ENCODE data around the gene EVL.

EVL gene

DNA sequence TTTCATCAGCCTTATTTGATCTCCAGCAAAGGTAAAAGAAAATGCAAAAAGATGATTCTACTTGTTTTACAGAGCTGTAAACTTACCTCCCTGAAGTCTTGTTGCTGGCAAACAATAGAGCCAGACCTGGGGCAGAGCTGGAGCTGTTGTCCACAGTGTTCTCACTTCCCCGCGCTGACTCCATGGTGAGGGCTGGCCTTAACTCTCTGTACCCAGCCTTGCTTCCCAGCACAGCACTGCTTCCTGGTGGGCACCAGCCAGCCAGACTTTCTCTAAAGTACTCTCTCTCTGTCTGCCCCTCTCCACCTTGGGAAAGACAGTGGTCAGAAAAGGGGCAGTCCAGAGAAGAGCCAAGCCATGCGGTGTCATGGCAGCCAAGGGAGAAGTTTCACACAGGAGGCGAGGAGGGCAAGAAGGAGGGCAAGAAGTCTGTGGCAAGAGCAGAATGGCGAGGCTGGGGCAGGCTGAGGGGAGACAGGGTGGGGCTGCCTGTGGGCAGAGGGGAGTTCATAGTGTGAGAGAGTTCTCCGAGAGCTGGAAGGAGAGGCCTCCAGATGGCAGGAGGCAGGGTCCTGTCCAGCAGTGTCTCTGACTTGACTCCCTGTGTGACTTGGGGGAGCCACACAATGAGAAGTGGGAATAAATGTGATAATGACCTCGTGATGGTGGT, 9.3 kb downstream of the EVL start:
- H3K79me2 ChIP-seq (ENCODE audit: control insufficient read depth, insufficient read depth, low read length, unreplicated experiment), result no peaks in the 10 kb centered on the region
- no peaks in the 10 kb centered on the region for H3K27me3 ChIP-seq (ENCODE audit: insufficient read depth, low read length)
- peaks cover 21% of the 10 kb centered on the region for H3K4me1 ChIP-seq (ENCODE audit: control insufficient read depth, insufficient read depth, low read length, unreplicated experiment)
- no peak overlapping the region for H3K4me3 ChIP-seq (ENCODE audit: low read depth, low read length)
- no peaks in the 10 kb centered on the region for H3K36me3 ChIP-seq (ENCODE audit: insufficient read depth, low read length)
- H3K27ac ChIP-seq (ENCODE audit: low read depth, low read length), result no peak overlapping the region
- H2AFZ ChIP-seq (ENCODE audit: low read length, unreplicated experiment), result no peak overlapping the region

GRCh38 chr14:100075681-100076080, 10.5 kb downstream of the EVL start:
- no peaks in the 10 kb centered on the region for H3K36me3 ChIP-seq (ENCODE audit: insufficient read depth, low read length)
- H3K4me1 ChIP-seq (ENCODE audit: control insufficient read depth, insufficient read depth, low read length, unreplicated experiment), result peaks cover 21% of the 10 kb centered on the region
- no peak overlapping the region for H3K27ac ChIP-seq (ENCODE audit: low read depth, low read length)
- no peaks in the 10 kb centered on the region for H3K27me3 ChIP-seq (ENCODE audit: insufficient read depth, low read length)
- H2AFZ ChIP-seq (ENCODE audit: low read length, unreplicated experiment), result no peak overlapping the region
- no peak overlapping the region for H3K4me3 ChIP-seq (ENCODE audit: low read depth, low read length)
- H3K79me2 ChIP-seq (ENCODE audit: control insufficient read depth, insufficient read depth, low read length, unreplicated experiment), result no peaks in the 10 kb centered on the region

- Histone ChIP-seq H3K27ac (ENCODE audit: low read depth, low read length) (peak overlapping the region; percentile 42; the same call in 1 of the 2 replicates), H3K36me3 (ENCODE audit: insufficient read depth, low read length) (no peaks in the 10 kb centered on the region), H3K4me1 (ENCODE audit: control insufficient read depth, insufficient read depth, low read length, unreplicated experiment) (peaks cover 21% of the 10 kb centered on the region)
Observed at GRCh38 chr14:100076133-100076532, 10.9 kb downstream of the EVL start.

GRCh38 chr14:100076606-100077005, 11.4 kb downstream of the EVL start:
- no peak overlapping the region for H3K4me3 ChIP-seq (ENCODE audit: low read depth, low read length)
- peaks cover 21% of the 10 kb centered on the region for H3K4me1 ChIP-seq (ENCODE audit: control insufficient read depth, insufficient read depth, low read length, unreplicated experiment)
- H2AFZ ChIP-seq (ENCODE audit: low read length, unreplicated experiment), result peak overlapping the region; percentile 18
- no peaks in the 10 kb centered on the region for H3K36me3 ChIP-seq (ENCODE audit: insufficient read depth, low read length)
- no peaks in the 10 kb centered on the region for H3K79me2 ChIP-seq (ENCODE audit: control insufficient read depth, insufficient read depth, low read length, unreplicated experiment)
- H3K27ac ChIP-seq (ENCODE audit: low read depth, low read length), result peak overlapping the region; percentile 42; the same call in 1 of the 2 replicates
- no peaks in the 10 kb centered on the region for H3K27me3 ChIP-seq (ENCODE audit: insufficient read depth, low read length)

More at GRCh38 chr14:100076133-100076532, 10.9 kb downstream of the EVL start:
- peak overlapping the region; percentile 18 for H2AFZ ChIP-seq (ENCODE audit: low read length, unreplicated experiment)
- no peaks in the 10 kb centered on the region for H3K79me2 ChIP-seq (ENCODE audit: control insufficient read depth, insufficient read depth, low read length, unreplicated experiment)
- no peak overlapping the region for H3K4me3 ChIP-seq (ENCODE audit: low read depth, low read length)
- H3K27me3 ChIP-seq (ENCODE audit: insufficient read depth, low read length), result no peaks in the 10 kb centered on the region

GRCh38 chr14:100077441-100077840, 12.2 kb downstream of the EVL start:
- Histone ChIP-seq H3K4me1 (ENCODE audit: control insufficient read depth, insufficient read depth, low read length, unreplicated experiment) (peaks cover 21% of the 10 kb centered on the region), H3K36me3 (ENCODE audit: insufficient read depth, low read length) (no peaks in the 10 kb centered on the region), H3K27me3 (ENCODE audit: insufficient read depth, low read length) (no peaks in the 10 kb centered on the region), H3K27ac (ENCODE audit: low read depth, low read length) (no peak overlapping the region), H2AFZ (ENCODE audit: low read length, unreplicated experiment) (no peak overlapping the region), H3K4me3 (ENCODE audit: low read depth, low read length) (no peak overlapping the region), H3K79me2 (ENCODE audit: control insufficient read depth, insufficient read depth, low read length, unreplicated experiment) (no peaks in the 10 kb centered on the region)

DNA sequence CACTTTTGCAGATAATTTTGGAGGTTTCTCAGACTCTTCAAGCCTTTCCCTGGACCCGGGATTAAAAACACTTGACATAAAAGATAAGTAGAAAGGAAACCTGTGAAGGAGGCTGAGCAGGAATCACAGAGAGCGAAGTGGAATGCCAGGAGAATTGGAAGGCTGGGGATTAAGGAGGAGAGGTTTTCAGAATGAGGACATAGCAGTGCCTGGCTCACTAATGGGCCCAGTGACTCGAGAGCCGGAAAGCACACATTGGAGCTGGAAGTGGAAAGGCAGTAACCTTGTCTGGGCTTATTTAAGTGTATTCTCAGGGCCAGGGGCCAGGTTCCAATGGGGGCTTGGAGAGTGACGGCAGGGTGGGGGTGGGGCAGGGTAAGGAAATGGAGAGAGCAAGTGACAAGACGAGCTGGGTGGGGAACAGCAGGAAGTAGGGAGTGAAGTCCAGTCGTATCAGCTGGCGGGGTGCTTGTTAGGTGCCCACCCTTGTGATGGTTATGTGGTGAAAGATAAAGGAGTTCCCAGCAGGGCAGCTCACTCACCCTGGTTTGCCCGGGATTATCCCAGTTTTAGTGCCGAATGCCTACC, 13.1 kb downstream of the EVL start:
- H3K4me1 ChIP-seq (ENCODE audit: control insufficient read depth, insufficient read depth, low read length, unreplicated experiment), result peaks cover 21% of the 10 kb centered on the region
- no peaks in the 10 kb centered on the region for H3K79me2 ChIP-seq (ENCODE audit: control insufficient read depth, insufficient read depth, low read length, unreplicated experiment)
- no peaks in the 10 kb centered on the region for H3K36me3 ChIP-seq (ENCODE audit: insufficient read depth, low read length)
- no peaks in the 10 kb centered on the region for H3K27me3 ChIP-seq (ENCODE audit: insufficient read depth, low read length)
- H3K27ac ChIP-seq (ENCODE audit: low read depth, low read length), result no peak overlapping the region
- no peak overlapping the region for H2AFZ ChIP-seq (ENCODE audit: low read length, unreplicated experiment)
- H3K4me3 ChIP-seq (ENCODE audit: low read depth, low read length), result no peak overlapping the region

DNA sequence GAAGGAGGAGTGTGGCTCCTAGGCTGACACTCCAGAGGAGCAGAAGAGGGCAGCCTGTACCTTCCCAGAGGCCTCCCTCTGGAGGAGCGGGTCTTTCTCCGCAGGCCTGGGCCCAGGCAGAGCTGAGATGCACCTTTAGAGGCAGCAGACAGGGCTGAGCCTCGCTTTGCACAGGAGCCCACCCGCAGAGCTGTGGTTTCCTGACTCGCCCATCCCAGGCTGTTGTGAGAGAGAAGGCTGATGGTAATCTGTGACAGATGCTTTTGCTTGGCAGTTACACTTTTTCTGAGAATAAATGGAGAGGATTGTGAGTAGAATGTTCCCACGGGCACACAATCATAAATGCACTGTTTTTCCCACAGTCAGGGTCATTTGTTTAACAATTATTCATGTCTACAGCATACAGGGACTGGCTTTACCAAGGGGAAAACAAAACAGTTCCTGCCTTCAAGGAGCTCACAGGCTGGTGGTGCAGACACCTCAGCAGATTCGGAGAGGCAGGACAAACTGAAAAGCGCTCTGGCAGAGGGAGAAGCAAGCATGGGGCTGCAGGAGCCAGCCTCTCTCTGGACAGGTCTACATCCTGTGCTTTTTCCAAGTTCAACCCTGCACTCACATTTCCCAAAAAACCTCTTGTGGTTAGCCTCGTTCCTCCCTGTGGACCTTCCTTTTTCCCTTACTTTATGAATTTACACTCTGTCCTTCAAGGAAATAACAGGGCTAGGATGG, 13.9 kb downstream of the EVL start:
- Histone ChIP-seq H3K36me3 (ENCODE audit: insufficient read depth, low read length) (no peaks in the 10 kb centered on the region), H3K27me3 (ENCODE audit: insufficient read depth, low read length) (no peaks in the 10 kb centered on the region), H3K27ac (ENCODE audit: low read depth, low read length) (no peak overlapping the region), H3K79me2 (ENCODE audit: control insufficient read depth, insufficient read depth, low read length, unreplicated experiment) (no peaks in the 10 kb centered on the region), H3K4me1 (ENCODE audit: control insufficient read depth, insufficient read depth, low read length, unreplicated experiment) (peaks cover 21% of the 10 kb centered on the region), H3K4me3 (ENCODE audit: low read depth, low read length) (no peak overlapping the region), H2AFZ (ENCODE audit: low read length, unreplicated experiment) (no peak overlapping the region)

GRCh38 chr14:100079726-100080005, 14.4 kb downstream of the EVL start:
- H3K4me1 ChIP-seq (ENCODE audit: control insufficient read depth, insufficient read depth, low read length, unreplicated experiment), result peaks cover 21% of the 10 kb centered on the region
- no peak overlapping the region for H2AFZ ChIP-seq (ENCODE audit: low read length, unreplicated experiment)
- H3K79me2 ChIP-seq (ENCODE audit: control insufficient read depth, insufficient read depth, low read length, unreplicated experiment), result no peaks in the 10 kb centered on the region
- no peaks in the 10 kb centered on the region for H3K36me3 ChIP-seq (ENCODE audit: insufficient read depth, low read length)
- no peaks in the 10 kb centered on the region for H3K27me3 ChIP-seq (ENCODE audit: insufficient read depth, low read length)
- no peak overlapping the region for H3K27ac ChIP-seq (ENCODE audit: low read depth, low read length)
- no peak overlapping the region for H3K4me3 ChIP-seq (ENCODE audit: low read depth, low read length)

DNA sequence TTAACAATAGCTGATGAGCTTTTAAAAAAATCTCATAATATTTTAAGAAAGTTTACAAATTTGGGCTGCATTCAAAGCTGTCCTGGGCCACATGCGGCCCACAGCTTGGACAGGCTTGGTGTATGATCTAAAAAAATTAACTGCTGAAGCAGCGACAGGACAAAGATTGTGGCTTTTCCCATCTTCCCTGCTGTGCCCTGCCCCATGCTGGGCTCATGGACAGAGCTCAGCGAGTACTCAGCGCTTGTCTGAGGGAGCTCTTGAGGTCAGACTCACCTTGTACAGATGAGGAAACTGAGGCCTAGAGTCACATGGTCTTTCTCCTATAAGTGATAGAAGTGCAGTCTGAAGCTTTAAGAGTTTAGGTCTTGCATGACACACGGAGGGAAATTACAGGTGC, 15.0 kb downstream of the EVL start:
- no peaks in the 10 kb centered on the region for H3K79me2 ChIP-seq (ENCODE audit: control insufficient read depth, insufficient read depth, low read length, unreplicated experiment)

GRCh38 chr14:100081997-100082625, 16.9 kb downstream of the EVL start:
- Histone ChIP-seq H3K4me1 (ENCODE audit: control insufficient read depth, insufficient read depth, low read length, unreplicated experiment) (peaks cover 3% of the 10 kb centered on the region), H3K27me3 (ENCODE audit: insufficient read depth, low read length) (no peaks in the 10 kb centered on the region), H3K36me3 (ENCODE audit: insufficient read depth, low read length) (no peaks in the 10 kb centered on the region; the same call in 1 of the 2 replicates), H3K79me2 (ENCODE audit: control insufficient read depth, insufficient read depth, low read length, unreplicated experiment) (no peaks in the 10 kb centered on the region), H2AFZ (ENCODE audit: low read length, unreplicated experiment) (no peak overlapping the region), H3K27ac (ENCODE audit: low read depth, low read length) (no peak overlapping the region), H3K4me3 (ENCODE audit: low read depth, low read length) (no peak overlapping the region)

More for the DNA sequence above, 15.0 kb downstream of the EVL start:
- Histone ChIP-seq H3K36me3 (ENCODE audit: insufficient read depth, low read length) (no peaks in the 10 kb centered on the region), H2AFZ (ENCODE audit: low read length, unreplicated experiment) (no peak overlapping the region), H3K27me3 (ENCODE audit: insufficient read depth, low read length) (no peaks in the 10 kb centered on the region), H3K4me1 (ENCODE audit: control insufficient read depth, insufficient read depth, low read length, unreplicated experiment) (peaks cover 21% of the 10 kb centered on the region), H3K4me3 (ENCODE audit: low read depth, low read length) (no peak overlapping the region), H3K27ac (ENCODE audit: low read depth, low read length) (no peak overlapping the region)
